ENCODE results near the gene MPZL2. TPM values are rescaled to one million over a fixed set of nuclear protein-coding genes. Genes with fewer than 3 reads are reported as not detected.

The MPZL2 gene
- total and polyA plus RNA-seq, 9 of the 15 experiments (the other 6 are each of a cell fraction or from before 2014, with no cell fraction given) = 0.09 to 0.28 (median 0.18) TPM; not detected in 2

DNA sequence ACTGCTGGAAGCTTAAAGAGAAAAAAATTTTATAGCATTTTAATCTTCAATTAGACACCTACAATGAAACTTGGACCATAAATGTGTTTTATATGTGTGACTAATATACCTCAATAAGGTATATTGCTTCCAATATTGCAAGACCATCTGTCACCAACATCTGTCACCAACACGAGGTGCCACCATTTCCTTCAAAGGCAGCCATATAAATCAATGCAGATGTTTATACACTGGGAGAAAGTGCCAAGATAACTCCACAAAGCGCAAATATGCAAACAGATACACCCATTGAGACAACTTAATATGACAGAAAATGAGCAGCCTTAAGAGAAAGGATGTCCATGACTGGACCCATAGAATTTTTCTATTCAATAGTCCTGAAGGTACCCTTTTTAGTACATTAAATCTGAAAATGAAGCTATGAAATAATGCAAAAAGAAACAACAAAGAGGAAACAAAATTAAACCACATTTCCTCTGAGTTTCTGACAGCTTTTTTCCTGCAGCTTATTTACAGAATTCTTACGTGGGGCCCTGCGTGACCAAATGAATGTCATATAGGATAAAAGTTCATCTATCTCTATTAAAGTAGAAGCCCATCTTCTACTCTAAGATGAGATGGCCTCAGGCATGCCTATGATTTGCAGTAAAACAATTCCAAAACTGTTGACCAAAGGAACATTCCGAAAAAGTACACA is 24.4 kb downstream of the MPZL2 start:
- Histone ChIP-seq H3K4me2 (ENCODE audit: insufficient read depth, low read length) (no peak overlapping the region), H3K4me3 (no peak overlapping the region), H3K9me3 (replicated peaks; ENCODE audit: control insufficient read depth, insufficient read depth, low read depth, low read length) (no peaks in the 10 kb centered on the region), H3K36me3 (ENCODE audit: control insufficient read depth, insufficient read depth, low read length) (no peaks in the 10 kb centered on the region), H3K27ac (ENCODE audit: extremely low read depth, low read depth, low read length) (no peak overlapping the region), H4K20me1 (replicated peaks; ENCODE audit: control insufficient read depth, insufficient read depth, low read length) (no peaks in the 10 kb centered on the region; the same call in 1 of the 2 replicates), H3K9ac (ENCODE audit: insufficient read depth in 1 of 2, low read depth in 2 of 2, low read length in 2 of 2) (no peak overlapping the region), H3K4me1 (replicated peaks in 1 of 2; ENCODE audit: control insufficient read depth in 2 of 2, insufficient read depth in 2 of 2, low read length in 2 of 2) (peaks cover 3 to 24% of the 10 kb centered on the region in 2 experiments), H3K79me2 (ENCODE audit: control insufficient read depth, insufficient read depth, low read length) (no peaks in the 10 kb centered on the region), H3K27me3 (ENCODE audit: control insufficient read depth in 2 of 2, insufficient read depth in 2 of 2, low read length in 2 of 2) (peaks cover 0 to 13% of the 10 kb centered on the region in 2 experiments; a peak in 2 of 5 replicates), H2AFZ (ENCODE audit: low read depth, low read length) (no peak overlapping the region), H3K9me1 (ENCODE audit: control insufficient read depth, insufficient read depth, low read length) (no peaks in the 10 kb centered on the region)
- no peak for DNase-seq (ENCODE audit: extremely low read depth in 1 of 4, low spot score in 3 of 4)
- no peak for FAIRE-seq
- BruUV-seq (replicated peaks) = no TSS peak
- POLR2A ChIA-PET = interaction anchor here (0.8 kb wide), 1 partner anchor 24 kb away, joined by 3 read pairs; no protein-coding TSS in a partner anchor
- intact Hi-C loops (cut with micrococcal nuclease) = no loop called here
- in situ Hi-C loops (cut with MboI) = no loop called here
- WGBS (ENCODE audit: insufficient coverage, low coverage, missing lambda C conversion rate) = 51% methylated on average over 5 of the region's 5 CpGs
- 0 out of 4 replicates have a peak, but pooled peaks of 1 of the 2 experiments have one; percentile 43 for TF ChIP-seq ZNF639 (CRISPR knock-in tag; conservative IDR thresholded peaks at IDR 0.05 in 1 of 2, IDR thresholded peaks at IDR 0.05 in 1 of 2)
- TF ChIP-seq NCOR1 (IDR thresholded peaks at IDR 0.05) = no peak
- no peak for TF ChIP-seq ZNF445 (CRISPR knock-in tag; IDR thresholded peaks at IDR 0.05; ENCODE audit: low read depth)
- ATAC-seq = no peak
- CTCF ChIA-PET (ENCODE audit: low intra/inter-chr PET ratio) = no interaction called here

All from K562 (cell line).